Measurements from ENCODE around the gene EIF4A2.

DNA sequence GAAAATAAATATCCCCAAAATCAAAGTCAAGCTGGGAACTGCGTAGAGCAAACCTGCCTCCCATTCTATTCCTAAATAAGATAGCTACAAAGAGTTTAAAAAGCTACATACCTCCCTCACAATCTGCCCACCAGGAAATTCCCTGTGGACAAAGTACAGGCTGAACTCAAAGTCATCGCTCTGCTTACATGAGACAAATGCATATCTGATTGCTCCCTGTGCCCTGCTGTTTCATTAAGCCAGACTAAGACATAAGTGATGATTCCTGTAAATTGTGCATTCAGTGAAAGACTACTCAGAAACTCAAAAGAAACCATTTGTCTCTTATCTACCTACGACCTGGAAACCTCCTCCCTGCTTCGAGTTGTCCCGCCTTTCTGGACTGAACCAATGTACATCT is 28.5 kb upstream of the EIF4A2 start:
- TF ChIP-seq, protein P1, sequence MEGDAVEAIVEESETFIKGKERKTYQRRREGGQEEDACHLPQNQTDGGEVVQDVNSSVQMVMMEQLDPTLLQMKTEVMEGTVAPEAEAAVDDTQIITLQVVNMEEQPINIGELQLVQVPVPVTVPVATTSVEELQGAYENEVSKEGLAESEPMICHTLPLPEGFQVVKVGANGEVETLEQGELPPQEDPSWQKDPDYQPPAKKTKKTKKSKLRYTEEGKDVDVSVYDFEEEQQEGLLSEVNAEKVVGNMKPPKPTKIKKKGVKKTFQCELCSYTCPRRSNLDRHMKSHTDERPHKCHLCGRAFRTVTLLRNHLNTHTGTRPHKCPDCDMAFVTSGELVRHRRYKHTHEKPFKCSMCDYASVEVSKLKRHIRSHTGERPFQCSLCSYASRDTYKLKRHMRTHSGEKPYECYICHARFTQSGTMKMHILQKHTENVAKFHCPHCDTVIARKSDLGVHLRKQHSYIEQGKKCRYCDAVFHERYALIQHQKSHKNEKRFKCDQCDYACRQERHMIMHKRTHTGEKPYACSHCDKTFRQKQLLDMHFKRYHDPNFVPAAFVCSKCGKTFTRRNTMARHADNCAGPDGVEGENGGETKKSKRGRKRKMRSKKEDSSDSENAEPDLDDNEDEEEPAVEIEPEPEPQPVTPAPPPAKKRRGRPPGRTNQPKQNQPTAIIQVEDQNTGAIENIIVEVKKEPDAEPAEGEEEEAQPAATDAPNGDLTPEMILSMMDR (IDR thresholded peaks at IDR 0.05) = no peak
- no peak for TF ChIP-seq EZH2phosphoT487 (IDR thresholded peaks at IDR 0.05)
- no peak for TF ChIP-seq EZH2 (IDR thresholded peaks at IDR 0.05)

Measured in neural progenitor cell (in vitro differentiated cells).